ENCODE measurements around the gene C14orf180. TPM values are rescaled to one million over a fixed set of nuclear protein-coding genes. Genes with fewer than 3 reads are reported as not detected.

Gene C14orf180
- total RNA-seq, 1 donor from 2014 or later, result not detected

- no peak for DNase-seq (ENCODE audit: low read depth)
- TF ChIP-seq, protein P1, sequence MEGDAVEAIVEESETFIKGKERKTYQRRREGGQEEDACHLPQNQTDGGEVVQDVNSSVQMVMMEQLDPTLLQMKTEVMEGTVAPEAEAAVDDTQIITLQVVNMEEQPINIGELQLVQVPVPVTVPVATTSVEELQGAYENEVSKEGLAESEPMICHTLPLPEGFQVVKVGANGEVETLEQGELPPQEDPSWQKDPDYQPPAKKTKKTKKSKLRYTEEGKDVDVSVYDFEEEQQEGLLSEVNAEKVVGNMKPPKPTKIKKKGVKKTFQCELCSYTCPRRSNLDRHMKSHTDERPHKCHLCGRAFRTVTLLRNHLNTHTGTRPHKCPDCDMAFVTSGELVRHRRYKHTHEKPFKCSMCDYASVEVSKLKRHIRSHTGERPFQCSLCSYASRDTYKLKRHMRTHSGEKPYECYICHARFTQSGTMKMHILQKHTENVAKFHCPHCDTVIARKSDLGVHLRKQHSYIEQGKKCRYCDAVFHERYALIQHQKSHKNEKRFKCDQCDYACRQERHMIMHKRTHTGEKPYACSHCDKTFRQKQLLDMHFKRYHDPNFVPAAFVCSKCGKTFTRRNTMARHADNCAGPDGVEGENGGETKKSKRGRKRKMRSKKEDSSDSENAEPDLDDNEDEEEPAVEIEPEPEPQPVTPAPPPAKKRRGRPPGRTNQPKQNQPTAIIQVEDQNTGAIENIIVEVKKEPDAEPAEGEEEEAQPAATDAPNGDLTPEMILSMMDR (conservative IDR thresholded peaks at IDR 0.05; ENCODE audit: low read depth, low read length), result no peak
- no peak overlapping the region for H3K4me3 ChIP-seq (ENCODE audit: low read depth, low read length)
These were observed 24.7 kb upstream of the C14orf180 start for GRCh38 chr14:104554608-104555429.

GRCh38 chr14:104555430-104556255 lies 23.9 kb upstream of the C14orf180 start:
- TF ChIP-seq, protein P1 (conservative IDR thresholded peaks at IDR 0.05; ENCODE audit: low read depth, low read length), result no peak
- no peak overlapping the region for H3K4me3 ChIP-seq (ENCODE audit: low read depth, low read length)
- DNase-seq (ENCODE audit: low read depth), result no peak

DNA sequence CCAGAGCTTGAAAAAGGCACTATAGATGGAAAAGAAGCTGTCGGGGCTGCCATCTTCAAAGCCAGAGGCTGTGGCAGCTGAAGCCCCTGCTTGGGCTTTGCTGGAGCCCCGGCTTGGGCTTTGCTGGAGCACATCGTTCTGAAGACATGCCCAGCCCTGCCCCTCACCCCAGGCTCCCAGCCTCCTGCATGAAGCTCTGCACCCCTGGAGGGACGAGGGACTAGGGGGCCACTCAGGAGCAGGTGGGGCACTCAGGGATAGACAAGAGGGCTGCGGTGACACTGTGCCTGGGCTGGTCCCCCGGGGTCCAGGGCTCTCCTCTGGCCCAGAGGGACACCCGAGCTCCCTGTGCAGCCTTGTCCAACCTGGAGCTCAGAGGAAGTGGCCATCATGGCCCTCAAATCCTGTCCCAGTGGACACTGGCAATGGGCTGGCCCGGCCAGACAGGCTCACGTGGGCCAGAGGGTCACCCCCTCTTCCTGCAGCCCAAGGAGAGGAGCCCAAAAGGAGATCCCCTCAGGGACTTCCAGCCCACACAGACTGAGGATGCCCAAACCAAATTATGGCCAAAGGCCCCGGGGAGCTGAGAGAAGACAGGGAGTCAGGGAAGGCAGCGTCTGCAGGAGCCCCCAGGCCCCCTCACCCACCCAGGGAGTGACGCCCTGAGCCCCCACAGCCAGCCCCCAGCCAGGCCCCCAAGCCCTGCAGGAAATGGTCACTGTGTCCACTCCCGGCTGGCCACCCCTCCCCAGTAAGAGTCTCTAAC lies 23.1 kb upstream of the C14orf180 start:
- DNase-seq (ENCODE audit: low read depth), result no peak
- no peak overlapping the region for H3K4me3 ChIP-seq (ENCODE audit: low read depth, low read length)
- TF ChIP-seq, protein P1 (conservative IDR thresholded peaks at IDR 0.05; ENCODE audit: low read depth, low read length), result no peak

DNA sequence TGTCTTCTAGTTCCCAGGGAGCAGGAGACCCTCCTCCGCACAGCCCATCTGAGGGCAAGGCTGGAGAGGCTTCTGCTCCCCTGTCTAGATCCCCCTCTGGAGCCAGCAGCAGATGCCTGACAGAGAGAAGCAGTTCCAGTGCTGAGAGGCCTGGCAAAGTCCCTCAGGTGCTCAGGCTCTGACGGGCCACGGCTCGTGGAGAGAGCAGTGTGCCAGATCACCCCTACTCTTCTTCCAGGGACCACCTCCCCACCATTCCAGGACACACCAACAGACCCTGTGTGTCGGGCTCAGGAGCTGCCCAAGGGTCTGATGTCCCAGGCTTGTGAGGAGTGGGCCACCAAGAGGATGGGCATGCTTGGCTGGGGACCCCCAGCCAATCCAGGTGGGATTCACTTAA lies 22.5 kb upstream of the C14orf180 start:
- H3K4me3 ChIP-seq (ENCODE audit: low read depth, low read length), result no peak overlapping the region
- DNase-seq (ENCODE audit: low read depth), result no peak
- TF ChIP-seq, protein P1 (conservative IDR thresholded peaks at IDR 0.05; ENCODE audit: low read depth, low read length), result no peak

DNA sequence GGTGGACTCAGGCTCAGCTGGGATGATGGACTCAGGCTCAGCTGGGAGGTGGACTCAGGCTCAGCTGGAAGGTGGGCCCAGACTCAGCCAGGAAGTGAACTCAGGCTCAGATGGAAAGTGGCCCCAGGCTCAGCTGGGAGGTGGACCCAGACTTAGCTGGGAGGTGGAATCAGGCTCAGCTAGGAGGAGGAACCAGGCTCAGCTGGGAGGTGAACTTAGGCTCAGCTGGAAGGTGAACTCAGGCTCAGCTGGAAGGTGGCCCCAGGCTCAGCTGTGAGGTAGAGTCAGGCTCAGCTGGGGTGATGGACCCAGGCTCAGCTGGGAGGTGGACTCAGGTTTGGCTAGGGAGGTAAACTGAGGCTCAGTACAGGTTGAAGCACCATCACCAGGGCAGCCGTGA lies 21.8 kb upstream of the C14orf180 start:
- TF ChIP-seq, protein P1 (conservative IDR thresholded peaks at IDR 0.05; ENCODE audit: low read depth, low read length), result no peak
- H3K4me3 ChIP-seq (ENCODE audit: low read depth, low read length), result no peak overlapping the region
- no peak for DNase-seq (ENCODE audit: low read depth)

DNA sequence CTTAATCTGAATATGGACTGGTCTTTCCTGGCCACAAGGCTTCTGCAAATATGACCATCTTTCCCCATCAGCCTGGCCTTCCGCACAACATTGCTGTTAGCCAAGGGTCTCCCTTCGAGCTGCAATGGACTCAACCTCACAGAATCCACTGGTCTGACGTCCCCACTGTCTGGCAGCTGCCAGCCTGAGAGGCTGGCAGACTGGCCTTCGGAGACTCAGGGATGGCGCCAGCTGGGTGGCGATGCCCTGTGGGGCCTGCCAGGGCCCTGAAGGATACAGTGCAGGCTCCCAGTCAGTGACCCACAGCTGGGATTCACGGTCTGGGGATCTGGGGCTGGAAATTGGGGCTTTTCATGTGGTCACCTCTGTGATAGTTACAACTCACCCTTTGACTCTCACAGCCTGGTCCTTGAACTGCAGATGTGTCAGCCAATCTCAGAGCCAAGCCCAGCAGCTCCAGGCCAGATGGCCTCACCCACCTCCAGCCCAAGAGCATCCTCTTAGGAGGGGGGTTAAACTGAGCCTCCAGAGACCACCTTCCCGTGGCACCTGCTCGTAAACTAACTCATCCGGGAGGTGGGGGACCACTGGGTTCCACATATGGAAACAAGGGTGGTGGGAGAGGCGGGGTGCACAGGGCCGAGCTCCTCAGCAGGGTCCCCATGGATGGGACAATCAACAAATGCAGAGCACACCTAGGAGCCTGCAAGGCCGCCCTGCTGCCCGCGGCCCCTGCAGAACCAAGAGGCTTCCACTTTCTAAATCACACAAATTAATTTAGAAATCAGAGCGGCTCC lies 21.1 kb upstream of the C14orf180 start:
- no peak overlapping the region for H3K4me3 ChIP-seq (ENCODE audit: low read depth, low read length)
- DNase-seq (ENCODE audit: low read depth), result no peak
- TF ChIP-seq, protein P1 (conservative IDR thresholded peaks at IDR 0.05; ENCODE audit: low read depth, low read length), result no peak
